Measurements from ENCODE around the gene RARRES1. TPM values are rescaled to one million over a fixed set of nuclear protein-coding genes. Genes with fewer than 3 reads are reported as not detected.

RARRES1 gene
- total RNA-seq, 1 donor from 2014 or later = 1.3 TPM

Other genes starting within 250 kb of the RARRES1 start
- gene MLF1, start 161.3 kb downstream of the RARRES1 start, total RNA-seq = 11.8 and 12.2 TPM in 2 replicates
- gene GFM1, start 87.9 kb downstream of the RARRES1 start, total RNA-seq = 50.4 and 82.1 TPM in 2 replicates
- gene LXN, start 59.8 kb downstream of the RARRES1 start, total RNA-seq = 87.9 and 121 TPM in 2 replicates
- 51.2 and 54.3 TPM in 2 replicates for gene MFSD1, start 69.6 kb upstream of the RARRES1 start, total RNA-seq